Measurements from ENCODE around the gene KBTBD8. TPM values are rescaled to one million over a fixed set of nuclear protein-coding genes. Genes with fewer than 3 reads are reported as not detected.

Gene KBTBD8
- total RNA-seq, 1 donor from 2014 or later = 5.8 TPM

- DNase-seq (ENCODE audit: low spot score, unreplicated experiment) = peak; percentile 51
- Mint-ChIP-seq H3K27me3 (peaks cover 21% of the 10 kb centered on the region), H3K9me3 (ENCODE audit: low read depth) (no peaks in the 10 kb centered on the region), H3K36me3 (ENCODE audit: insufficient read depth) (no peaks in the 10 kb centered on the region), H3K4me1 (ENCODE audit: low read depth) (peaks cover 2% of the 10 kb centered on the region), H3K27ac (no peak overlapping the region), H3K4me3 (ENCODE audit: low read depth) (peak overlapping the region; percentile 46)
- peak; percentile 95 for TF ChIP-seq CTCF (IDR thresholded peaks at IDR 0.05; ENCODE audit: unreplicated experiment)
Observed at GRCh38 chr3:66971891-66972551, 26.1 kb upstream of the KBTBD8 start.

- H3K36me3 Mint-ChIP-seq (ENCODE audit: insufficient read depth) = no peaks in the 10 kb centered on the region
- TF ChIP-seq CTCF (IDR thresholded peaks at IDR 0.05; ENCODE audit: unreplicated experiment) = no peak
- H3K4me3 Mint-ChIP-seq (ENCODE audit: low read depth) = no peak overlapping the region
- H3K9me3 Mint-ChIP-seq (ENCODE audit: low read depth) = no peaks in the 10 kb centered on the region
- no peaks in the 10 kb centered on the region for H3K27me3 Mint-ChIP-seq
- no peak overlapping the region for H3K27ac Mint-ChIP-seq
- peaks cover 15% of the 10 kb centered on the region for H3K4me1 Mint-ChIP-seq (ENCODE audit: low read depth)
- DNase-seq (ENCODE audit: low spot score, unreplicated experiment) = no peak
Observed at GRCh38 chr3:66980791-66981190, 17.3 kb upstream of the KBTBD8 start.

DNA sequence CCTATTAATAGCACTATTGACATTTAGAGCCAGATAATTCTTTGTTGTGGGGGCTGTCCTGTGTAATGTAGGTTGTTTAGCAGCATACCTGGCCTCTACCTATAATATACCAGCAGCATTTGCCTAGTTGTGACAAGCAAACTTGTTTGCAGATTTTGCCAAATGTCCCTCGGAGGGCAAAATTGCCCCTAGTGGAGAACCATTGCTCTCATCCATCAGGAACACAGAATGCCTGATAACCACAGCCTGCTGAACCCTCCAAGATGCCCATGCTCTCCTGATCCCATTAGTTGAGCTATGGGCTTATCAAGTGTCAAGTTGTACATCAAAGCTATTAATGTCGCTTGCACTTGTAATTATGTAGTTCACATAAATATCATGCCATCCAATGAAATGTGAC is 15.0 kb upstream of the KBTBD8 start:
- H3K4me3 Mint-ChIP-seq (ENCODE audit: low read depth) = no peak overlapping the region
- H3K27ac Mint-ChIP-seq = no peak overlapping the region
- H3K36me3 Mint-ChIP-seq (ENCODE audit: insufficient read depth) = no peaks in the 10 kb centered on the region
- TF ChIP-seq CTCF (IDR thresholded peaks at IDR 0.05; ENCODE audit: unreplicated experiment) = peak; percentile 31
- no peaks in the 10 kb centered on the region for H3K9me3 Mint-ChIP-seq (ENCODE audit: low read depth)
- DNase-seq (ENCODE audit: low spot score, unreplicated experiment) = no peak
- H3K4me1 Mint-ChIP-seq (ENCODE audit: low read depth) = peaks cover 15% of the 10 kb centered on the region
- no peaks in the 10 kb centered on the region for H3K27me3 Mint-ChIP-seq

- Mint-ChIP-seq H3K36me3 (ENCODE audit: insufficient read depth) (peaks cover under 1% of the 10 kb centered on the region), H3K27me3 (no peaks in the 10 kb centered on the region), H3K27ac (no peak overlapping the region), H3K4me1 (ENCODE audit: low read depth) (peaks cover 26% of the 10 kb centered on the region), H3K4me3 (ENCODE audit: low read depth) (no peak overlapping the region), H3K9me3 (ENCODE audit: low read depth) (no peaks in the 10 kb centered on the region)
- no peak for DNase-seq (ENCODE audit: low spot score, unreplicated experiment)
- no peak for TF ChIP-seq CTCF (IDR thresholded peaks at IDR 0.05; ENCODE audit: unreplicated experiment)
Observed at GRCh38 chr3:66985336-66985920, 12.7 kb upstream of the KBTBD8 start.

DNA sequence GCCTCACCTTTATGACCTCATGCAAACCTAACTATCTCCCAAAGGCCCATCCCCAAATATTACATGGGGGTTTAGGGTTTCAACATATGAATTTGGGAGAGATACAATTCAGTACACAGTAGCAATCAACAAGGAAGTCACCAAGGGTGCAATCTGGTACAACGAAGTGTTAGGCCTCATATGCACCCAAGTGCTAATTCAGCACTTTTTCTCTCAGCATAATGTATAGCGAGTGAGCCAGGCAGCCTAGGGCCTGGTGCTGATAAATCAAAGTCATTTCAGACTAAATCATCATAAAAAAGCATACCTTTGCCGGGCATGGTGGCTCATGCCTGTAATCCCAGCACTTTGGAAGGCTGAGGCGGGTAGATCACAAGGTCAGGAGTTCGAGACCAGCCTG is 11.7 kb upstream of the KBTBD8 start:
- Mint-ChIP-seq H3K4me3 (ENCODE audit: low read depth) (no peak overlapping the region), H3K4me1 (ENCODE audit: low read depth) (peaks cover 26% of the 10 kb centered on the region), H3K27ac (no peak overlapping the region), H3K36me3 (ENCODE audit: insufficient read depth) (peaks cover 1% of the 10 kb centered on the region), H3K9me3 (ENCODE audit: low read depth) (no peaks in the 10 kb centered on the region), H3K27me3 (no peaks in the 10 kb centered on the region)
- no peak for TF ChIP-seq CTCF (IDR thresholded peaks at IDR 0.05; ENCODE audit: unreplicated experiment)
- DNase-seq (ENCODE audit: low spot score, unreplicated experiment) = no peak
